ENCODE measurements around the gene FOXJ3.
A peak's percentile ranks its signal among the peaks of the same experiment; 100 is the strongest.

FOXJ3 gene

DNA sequence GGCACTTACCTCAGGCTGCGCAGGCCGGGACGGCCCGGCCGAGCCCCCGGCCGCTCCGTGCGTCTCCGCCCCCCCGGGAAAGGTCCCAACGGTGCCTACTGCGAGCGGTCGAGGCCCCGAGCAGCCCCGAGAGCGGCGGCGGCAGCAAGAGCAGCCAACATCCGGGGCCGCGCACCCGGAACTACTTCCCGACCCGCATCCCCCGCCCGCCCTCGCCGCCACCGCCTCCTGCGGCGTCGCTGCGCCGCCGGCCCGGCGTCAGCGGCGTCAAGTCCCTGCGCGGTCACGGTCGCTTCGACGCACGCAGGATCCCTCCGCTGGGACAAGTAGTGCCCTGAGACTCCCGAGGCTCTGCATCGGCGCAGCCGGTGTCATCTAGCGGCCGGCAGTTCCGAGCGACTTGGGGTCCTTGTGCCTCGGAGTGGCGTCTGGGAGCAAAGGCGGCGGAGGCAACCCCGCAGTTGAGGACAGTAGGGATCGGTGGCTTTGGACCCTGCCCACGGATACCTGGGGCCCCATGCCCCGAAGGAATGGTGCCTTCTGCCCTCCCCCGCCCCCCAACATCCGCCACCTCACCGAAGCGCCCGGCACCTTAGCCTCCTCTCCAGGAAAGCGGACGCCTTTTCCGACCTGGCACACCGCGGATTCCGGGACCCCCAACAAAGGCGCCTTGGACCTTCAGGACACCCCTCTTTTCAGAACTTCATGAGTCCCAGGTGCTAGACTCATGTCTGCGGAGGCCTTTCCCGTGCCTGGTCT lies at the start of gene FOXJ3:
Gene FOXJ3, minus strand, starts transcription at position 186 of the 759 bp plus-strand sequence. CDS start 24,142 bp downstream, outside the sequence.
- DNase-seq, result peak; percentile 93

DNA sequence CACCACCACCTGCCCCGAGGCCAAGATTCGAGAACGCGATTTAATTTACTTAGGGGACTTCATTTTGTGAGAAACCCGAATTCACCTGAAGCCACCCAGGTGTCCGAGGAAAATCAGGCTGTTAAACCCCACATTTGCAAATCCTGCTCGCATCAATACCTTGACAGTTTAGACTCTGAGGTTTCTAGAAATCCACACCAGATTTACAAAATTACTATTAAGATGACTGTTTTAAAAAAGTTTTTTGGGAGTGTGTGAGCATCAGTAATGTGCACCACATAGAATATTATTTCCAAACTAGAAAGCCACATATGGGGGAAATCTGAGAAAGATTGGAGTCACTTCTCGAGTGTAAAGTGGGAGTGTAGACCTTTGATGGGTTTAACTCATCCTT lies 46.2 kb upstream of the FOXJ3 start:
- DNase-seq, result no peak

DNA sequence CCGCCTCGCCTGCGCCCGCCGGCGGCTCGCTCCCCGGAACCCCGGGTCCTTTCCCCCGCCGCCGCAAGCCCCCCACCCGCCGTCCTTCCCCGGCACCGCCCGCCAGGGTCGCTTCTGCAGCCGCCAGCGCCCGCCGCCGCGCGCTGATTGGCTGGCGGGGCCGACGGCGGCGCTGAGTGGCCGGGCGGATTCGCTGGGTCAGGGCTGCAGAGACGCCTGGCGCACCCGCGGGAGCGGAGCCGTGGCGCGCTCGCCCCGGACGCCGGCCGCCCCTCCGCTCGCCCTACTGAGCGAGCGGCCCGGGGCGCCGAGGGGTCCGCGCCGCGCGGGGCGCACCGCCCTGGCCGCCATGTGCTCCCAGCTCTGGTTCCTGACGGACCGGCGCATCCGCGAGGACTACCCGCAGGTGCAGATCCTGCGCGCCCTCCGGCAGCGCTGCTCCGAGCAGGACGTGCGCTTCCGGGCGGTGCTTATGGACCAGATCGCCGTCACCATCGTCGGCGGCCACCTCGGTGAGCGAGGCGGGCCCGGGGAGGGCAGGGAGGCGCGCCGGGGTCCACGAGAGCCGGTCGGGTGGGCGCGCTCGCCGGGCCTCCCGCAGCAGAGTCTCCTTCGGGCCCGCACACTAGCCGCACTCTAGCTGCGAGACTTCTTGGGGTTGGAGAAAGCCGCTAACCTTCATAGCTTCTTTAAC lies 45.7 kb upstream of the FOXJ3 start, which contains the start of gene RIMKLA:
Gene RIMKLA, plus strand, starts transcription at position 207 of the 694 bp plus-strand sequence. Its CDS starts 143 bp downstream, at position 350.
- DNase-seq, result peak; percentile 81

DNA sequence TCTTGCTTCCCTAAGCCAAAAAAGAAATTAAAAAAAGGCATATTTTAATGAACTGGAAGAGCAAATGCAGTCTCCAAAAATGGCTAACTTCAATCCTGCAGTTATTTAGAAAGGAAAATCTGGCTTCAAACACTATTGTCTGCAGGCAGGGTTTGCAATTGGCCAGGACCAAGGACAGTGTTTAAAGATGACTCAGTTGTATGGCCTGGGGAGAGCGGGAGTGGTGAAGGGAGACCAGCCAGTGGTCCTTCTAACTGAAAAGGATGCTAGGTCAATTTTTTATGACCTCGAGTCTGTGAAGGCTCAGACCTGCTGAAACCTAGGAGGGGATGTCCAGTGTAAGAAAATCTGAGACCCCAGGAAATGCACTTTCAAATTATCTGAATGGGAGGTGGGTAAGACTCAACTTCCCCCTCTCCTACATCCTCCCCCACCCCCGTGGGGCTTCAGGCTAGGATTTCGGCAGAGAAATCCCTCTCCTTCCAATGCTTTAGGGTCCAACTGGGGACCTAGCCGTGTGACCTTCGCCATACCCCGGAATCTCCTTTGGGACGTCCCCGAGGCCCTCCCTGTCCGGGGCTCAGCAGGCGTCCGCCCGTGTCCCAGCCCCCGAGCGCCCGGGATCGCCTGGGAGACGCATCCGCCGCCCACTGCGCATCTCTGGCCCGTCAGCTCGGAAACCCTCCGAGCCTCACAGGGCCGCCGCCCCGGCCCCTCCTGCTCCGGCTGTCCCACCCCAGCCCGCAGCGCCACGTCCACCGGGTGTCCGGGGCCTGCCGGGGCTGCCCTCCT lies 45.0 kb upstream of the FOXJ3 start:
- DNase-seq, result peak; percentile 69

DNA sequence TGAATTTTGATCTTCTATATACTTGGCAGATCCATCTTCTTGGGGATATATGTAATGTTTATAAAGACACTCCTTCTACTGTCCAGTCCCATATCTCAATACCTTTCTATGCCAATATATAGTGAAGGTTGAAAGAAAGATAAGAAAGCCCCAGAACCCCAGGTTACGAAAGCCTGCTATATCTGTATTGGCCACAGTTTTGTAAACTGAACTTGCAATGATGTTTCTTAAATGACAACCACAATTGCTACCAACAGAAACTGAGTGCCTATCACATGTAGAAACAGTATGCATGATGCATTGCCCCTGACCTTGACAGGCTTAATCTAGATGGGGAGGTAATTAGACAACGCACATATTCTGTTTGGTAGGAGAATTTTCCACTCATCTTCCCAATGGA lies 37.8 kb upstream of the FOXJ3 start:
- no peak for DNase-seq

DNA sequence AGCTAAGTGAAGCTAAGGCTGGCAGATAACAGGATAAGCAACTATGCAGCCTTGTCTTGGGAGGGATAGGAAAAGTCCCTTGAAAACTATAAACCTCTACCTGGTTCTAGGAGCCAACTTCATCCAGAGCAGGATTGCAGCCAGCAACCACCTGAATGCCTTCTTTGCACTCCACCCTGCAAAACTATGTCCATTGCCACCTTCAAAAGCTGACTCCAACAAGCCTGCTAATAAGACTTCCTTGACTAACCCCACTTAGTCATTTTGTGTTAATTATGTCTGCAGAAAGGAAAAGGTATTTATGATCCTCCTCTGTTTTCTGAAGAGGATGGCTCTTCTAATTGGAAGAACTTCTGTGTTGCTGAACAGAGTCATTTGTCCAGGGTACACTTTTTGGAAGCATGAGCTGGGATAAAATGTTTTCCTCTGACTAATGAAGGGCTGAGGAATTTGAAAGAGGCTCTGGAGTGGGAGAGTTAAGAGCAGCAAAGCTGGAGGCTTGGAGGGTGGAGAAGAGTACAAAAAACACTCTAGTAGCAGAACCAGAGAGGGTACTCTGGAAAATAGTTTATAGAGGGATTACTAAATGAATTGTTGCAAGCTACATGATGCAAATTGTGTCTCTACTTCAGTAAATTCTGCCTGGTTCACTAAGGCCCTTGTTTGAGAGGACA lies 36.0 kb upstream of the FOXJ3 start:
- no peak for DNase-seq

DNA sequence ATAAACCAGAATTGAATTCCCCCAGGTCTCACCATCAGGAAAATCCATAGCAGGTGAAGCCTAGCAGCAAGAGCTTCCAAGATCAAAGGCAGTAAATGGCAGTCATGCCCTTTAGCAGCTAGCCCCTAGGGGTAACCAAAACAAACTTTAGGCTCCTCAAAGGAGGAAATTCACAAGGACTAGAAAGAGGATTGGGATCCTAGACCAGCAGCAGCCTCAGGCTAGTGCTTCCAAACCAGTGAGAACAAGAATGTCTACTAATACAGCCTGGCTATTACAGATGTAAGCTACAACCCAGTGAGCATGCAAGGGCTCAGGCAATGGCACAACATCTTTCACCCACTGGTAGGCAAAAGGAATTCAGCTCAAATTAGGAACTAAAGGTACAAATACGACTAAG lies 34.4 kb upstream of the FOXJ3 start:
- no peak for DNase-seq

DNA sequence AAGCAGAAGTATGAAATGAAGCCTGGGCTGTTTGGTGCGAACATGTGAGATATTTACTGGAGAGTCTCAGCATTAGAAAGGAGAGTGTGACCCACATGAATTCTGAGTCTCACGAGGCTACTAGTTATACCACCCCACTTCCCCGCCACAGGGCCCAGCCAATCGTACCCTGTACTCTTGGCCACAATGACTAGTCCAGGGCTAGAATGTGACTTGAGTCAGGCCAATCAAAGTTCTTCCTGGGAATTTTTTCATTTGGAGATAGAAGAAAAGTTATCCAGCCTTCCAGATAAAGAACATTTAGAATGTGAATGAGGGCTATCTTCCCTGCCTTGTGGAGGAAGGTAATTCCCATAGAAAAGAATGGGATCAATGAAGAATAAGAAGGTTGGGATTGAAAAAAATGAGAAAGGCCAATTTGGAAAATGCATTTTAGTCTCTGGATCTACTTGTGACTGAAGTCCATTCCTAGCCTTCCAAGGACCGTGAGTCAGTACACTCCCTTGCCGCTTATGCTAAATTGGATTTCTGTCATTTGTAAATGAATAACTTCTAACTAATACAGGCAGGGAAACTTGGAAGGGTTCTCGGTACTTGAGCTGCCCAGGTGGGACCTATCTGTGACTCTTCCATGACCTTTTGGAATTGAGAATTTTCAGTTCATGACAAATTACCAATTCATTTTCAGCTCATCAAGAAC lies 33.2 kb upstream of the FOXJ3 start:
- DNase-seq, result no peak

DNA sequence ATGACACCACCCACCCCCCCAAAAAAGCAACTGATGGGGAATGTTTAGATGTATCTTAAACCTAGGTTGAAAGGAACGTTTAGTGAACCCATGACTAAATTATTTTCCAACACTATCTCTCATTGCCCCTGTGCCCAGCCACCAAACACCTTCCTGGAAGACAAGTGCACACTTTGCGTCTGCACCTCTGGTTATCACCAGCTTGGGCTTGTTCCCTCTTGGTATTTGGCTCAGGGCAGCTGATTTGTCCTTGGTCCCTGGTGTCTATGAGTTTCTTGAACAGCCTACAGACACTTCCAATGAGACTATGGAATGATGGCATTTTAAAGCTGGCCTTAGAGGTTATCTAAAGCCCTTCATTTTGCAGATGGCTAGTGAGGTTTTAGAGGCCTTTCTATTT lies 30.1 kb upstream of the FOXJ3 start:
- DNase-seq, result no peak

DNA sequence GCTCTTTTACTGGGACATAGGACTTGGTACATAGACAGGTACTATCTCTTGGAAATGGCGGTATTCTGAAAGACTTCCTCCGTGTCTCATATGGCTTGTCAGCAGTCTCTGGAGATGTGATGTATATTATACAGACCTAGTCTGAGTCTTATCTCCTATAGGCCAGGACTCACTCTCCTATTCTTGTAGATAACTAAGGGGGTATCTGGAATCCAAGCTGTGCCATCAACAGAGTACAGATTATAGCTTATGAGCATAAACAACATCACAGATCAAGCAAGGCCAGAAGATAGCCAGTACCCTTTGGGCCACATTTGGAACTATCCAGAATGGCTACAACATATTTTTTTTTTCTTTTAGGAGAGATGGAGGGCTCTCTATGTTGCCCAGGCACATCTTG lies 29.5 kb upstream of the FOXJ3 start:
- no peak for DNase-seq

DNA sequence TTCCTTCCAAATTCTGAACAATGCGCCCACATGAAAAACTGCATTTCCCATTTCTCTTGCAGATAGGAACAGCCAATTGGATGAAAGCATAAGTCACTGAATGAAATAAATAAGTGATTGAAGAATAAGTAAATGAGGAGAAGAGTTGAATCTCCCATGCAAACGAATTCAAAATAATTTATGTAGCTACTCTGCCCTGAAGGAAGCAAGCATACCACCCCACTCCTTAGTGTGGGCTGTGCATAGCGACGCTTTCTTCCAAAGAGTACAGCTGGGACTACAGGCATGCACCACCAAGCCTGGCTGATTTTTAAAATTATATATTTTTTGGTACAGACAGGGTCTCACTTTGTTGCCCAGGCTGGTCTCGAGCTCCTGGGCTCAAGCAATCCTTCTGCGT lies 29.1 kb upstream of the FOXJ3 start:
- no peak for DNase-seq

DNA sequence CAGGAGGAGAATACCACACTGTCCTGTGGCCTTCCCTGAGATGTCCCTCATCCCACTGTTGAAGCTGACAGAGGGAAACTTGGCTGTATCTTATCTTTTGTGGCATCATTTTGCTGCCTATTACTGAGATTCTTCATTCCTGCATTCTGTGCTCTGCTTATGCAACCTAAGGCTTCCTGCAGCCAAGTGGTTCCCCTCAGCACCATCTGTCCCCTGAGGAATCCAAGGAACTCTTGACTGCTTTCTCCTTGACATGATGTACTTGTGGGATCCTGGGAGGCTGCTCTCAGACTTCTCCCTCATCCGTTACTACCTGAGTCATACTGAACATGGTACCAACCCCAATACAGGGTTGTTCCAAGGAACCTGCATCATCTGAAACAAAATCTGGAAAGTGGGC lies 24.4 kb upstream of the FOXJ3 start:
- DNase-seq, result no peak

DNA sequence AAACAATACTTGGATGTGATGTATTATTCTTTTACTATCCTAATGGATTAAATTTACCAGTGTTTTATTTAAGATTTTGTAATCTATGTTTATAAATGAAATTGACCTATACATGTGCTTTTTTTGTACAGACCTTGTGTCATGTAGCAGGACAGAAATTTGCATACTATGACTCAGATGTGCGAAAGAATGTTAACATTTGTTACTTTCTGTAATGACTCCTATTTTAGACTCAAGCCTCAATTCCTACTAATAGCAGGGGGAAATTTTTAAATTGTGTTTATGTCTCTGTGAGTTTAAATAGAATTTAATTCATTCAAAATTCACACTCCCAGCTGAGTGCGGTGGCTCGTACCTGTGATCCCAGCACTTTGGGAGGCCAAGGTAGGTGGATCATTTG lies 23.8 kb upstream of the FOXJ3 start:
- DNase-seq, result no peak

DNA sequence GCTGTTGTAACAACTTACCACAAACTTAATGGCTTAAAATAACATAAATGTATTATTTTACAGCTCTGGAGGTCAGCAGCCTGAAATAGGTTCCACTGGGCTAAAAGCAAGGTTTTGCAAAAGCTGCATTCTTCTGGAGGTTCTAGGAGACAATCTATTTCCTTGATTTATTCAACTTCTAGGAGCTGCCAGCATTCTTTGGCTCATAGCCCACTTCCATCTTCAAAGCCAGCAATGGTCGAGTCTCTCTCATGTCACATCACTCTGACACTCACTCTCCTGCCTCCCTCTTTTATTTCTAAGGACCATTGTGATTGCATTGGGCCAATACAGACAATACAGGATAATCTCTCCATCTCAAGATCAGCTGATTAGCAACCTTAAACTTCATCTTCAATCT lies 15.1 kb upstream of the FOXJ3 start:
- no peak for DNase-seq

DNA sequence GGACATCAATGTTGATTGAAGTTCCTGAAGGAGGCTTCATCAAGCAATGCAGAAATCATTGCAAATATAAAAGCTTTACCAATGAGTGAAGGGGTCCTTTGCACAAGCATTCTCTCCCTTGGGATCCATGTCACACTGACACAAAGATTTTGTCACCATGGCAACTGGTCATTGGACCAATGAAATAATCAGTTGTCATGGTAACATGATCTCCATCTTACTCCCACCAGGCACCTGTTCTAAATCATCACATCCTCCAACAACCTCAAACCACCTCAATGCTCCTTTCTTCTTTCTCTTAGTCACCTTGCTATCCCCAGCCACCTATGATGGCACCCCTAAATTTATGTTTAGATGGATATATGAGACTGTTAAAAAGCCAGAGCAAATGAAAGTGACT lies 13.5 kb upstream of the FOXJ3 start:
- DNase-seq, result peak; percentile 72

DNA sequence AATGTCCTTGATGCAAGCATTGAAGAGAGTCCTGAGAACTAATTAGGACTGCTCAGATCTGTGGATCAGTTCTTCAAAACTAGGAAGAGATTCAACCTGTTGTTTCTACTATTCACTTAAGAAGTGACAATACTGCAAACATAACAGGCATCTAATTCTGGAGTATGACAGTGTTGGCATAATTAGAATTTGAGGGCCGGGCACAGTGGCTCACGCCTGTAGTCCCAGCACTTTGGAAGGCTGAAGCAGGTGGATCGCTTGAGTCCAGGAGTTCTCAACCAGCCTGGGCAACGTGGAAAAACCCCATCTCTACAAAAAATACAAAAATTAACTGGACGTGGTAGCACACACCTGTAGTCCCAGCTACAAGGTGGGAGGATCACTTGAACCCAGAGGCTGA lies 8.0 kb upstream of the FOXJ3 start:
- DNase-seq, result no peak

DNA sequence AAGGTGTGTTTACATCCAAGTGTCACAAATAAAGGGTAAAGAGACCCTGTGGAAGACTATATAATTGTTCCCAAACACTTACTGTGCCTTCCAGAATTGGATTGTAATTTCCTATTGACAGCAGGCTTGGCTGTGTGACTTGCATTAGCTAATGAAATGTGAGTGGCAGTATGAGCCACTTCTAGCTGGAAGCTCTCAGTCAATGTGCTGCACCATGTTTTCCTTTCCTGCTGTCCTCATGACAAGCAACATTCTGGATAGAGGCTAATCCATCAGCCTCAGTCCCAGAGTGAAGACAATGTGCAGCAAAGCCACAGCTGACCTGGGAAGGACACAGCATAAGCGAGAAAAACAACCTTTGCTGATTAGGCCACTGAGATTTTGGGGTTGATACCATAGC lies 5.9 kb upstream of the FOXJ3 start:
- DNase-seq, result no peak

DNA sequence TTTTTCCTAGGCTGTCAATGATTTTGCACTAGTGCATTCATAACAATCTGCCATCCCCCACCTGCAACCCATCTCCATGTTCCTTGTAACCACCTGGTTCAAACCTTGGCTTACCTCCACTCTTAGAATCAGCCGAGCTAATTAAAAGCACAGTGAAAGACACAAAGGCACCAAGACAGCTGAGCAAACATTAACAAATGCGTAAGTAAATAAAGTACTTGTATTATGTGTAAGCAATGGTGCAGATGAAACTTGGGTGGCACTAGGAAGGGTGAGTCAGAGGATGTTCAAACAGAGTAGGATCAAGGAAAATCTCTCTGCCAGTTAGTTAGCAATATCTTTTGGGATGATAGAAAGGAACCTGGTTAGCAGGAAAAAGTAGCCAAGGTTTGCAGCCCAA lies 5.1 kb upstream of the FOXJ3 start:
- no peak for DNase-seq

DNA sequence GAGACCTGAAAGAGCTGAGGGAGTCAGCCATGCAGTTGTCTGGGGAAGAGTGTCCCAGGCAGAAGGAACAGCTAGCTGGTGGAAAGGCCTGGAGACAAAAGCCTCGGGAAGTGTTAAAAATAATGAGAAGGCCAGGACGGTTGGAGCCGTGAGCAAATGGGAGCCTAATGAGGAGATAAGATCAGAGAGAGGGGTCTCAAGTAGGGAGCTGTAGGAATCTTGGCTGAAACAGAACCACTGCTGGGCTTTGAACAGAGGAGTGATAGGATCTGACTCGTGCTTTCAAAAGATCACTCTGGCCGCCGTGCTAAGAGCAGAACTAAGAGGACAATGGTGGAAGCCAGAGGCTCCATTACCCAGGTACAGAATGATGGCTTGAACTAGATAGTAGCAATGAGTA lies 1.9 kb upstream of the FOXJ3 start:
- DNase-seq, result no peak

DNA sequence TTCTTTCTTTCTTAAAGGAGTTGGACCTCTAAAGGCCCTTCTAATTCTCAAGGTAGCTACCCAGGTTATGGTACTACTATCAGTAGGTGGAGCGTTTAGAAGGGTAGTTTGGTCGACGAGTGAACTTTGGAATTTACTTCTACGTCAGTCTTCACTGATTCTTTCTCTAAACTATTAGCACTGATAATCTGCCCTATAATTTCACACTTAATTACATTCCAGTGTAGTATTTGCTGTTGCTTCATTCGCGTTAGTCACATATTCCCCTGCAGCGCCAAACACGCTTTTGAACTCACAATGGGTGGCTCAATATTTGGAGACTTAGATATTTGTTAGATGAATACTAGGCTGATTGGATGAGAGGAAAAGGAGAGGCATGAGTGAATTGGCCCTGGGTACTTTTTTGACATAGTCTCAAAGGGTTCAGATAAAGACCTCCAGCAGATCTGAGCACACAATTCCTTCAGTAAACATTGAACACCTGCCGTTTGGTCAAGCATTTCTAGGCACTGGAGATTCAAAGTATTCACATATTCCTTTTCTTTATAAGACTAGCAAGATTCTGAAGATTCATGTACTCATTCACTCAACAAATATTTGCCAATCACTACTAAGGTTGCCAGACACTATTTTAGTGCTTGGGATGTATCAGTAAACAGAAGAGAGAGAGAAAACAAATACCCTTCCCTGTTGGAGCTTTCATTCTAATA lies 929 bp upstream of the FOXJ3 start:
- DNase-seq, result no peak

DNA sequence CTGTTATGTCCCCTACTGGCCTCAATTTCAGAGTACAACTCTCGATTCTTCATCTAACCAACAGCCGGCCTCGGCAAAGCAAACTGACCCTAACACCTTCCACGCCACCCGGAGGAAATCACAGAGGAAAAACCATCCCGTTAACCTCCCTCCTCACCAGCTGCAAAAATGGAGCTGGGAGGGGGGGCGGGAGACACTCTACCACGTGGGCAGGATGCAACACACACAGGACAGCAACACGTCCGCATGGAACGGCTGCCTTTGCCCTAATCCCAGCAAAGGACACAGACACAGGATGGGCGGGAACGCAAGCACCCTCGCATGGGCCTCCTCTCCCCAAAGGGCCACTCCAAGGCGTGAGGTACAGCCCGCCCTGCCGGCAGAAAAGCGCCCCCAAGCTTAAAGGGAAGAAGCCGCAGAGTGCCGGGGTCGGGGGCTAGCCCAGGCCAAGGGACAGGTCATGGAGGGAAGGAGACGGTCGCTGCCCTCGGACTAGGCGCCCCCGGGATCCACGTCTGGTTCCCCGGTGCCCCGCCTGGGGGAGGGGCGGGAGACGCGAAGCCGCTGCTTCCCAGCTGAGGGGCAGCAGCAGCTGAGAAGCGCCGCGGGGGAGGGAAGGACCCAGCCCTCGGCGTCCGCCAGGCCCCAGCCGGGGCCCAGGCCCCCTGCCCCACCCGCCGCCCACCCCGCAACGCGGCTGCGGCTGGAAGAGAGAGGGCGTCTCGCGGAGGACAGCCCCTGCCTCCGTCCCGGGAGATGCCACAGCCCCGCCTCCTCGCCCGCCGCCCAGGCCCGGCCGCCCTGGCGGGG lies 590 bp downstream of the FOXJ3 start:
- peak; percentile 81 for DNase-seq
